Stimulated activated CD8-positive, alpha-beta memory T cell treated with anti-CD3 and anti-CD28 coated beads, Interleukin-2, amount 100 ng/mL, for 48 hours (primary cell): ENCODE data around the gene FSCN2.

ENCODE experiments used
- DNase-seq, 2 donors: peaks; one replicate each; pipeline ENCODE4 v3.0.0-alpha.2; 2020; ENCODE audit warnings: low read depth in 2 of 2

The FSCN2 gene

DNA sequence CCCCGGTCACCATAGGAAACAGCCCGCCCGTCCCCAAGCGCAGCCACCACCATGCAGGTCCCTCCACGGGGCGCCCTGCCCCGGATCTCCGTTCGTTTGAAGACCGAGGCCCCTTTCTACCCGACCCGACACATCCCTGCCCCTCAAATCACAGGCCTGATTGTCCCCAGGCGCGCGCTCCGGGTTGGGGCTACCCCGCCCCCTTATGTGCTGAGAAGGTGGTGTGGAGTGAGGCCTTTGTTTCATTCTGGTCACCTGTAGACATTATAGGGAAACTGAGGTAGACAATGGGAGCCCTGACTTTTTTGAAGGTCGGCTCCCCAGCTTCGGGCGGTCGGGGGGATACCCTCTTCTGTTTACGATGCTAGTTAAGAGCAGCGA is 14.8 kb upstream of the FSCN2 start:
- peak; percentile 59 to 65 for DNase-seq

GRCh38 chr17:81513753-81514488 is 14.3 kb upstream of the FSCN2 start:
- DNase-seq, result peak in 1 of 2 donors; percentile 60

DNA sequence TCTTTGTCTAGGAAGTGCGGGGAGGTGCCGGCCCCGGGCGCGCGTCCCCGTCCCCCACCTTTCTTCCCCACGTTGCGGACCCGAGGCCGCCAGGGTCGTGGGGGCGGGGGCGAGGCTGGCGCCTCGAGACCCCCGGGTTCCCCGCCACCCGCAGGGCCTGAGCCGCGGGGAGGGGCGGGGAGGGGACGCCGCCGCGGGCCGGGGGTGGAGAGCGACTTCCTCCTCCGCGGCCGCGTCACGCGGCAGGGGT is 13.8 kb upstream of the FSCN2 start:
- DNase-seq, result no peak

- DNase-seq, result peak; percentile 64 to 71
Observed at GRCh38 chr17:81514739-81515529, 13.2 kb upstream of the FSCN2 start.

- DNase-seq, result no peak
Observed at GRCh38 chr17:81515530-81516041, 12.6 kb upstream of the FSCN2 start.

DNA sequence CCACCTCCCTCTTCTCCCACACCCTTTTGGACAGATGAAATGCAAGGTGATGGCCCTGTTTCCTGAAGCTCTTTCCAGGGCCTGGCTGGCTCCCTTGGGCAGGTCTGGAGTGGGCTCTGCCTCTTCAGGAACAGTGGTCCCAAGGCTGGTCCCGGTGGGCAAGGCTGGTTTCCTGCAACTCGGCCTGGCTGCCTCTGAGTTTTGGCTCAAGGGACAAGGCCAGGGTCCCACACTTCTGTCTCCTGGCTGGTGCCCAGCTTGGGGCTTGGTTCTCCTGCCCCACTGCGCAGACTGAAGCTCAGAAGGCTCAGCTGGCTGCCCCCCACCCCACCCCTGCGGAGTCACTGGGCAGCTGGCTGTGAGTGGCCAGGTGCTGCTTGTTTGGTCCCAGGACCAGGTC is 11.7 kb upstream of the FSCN2 start:
- DNase-seq, result no peak

DNA sequence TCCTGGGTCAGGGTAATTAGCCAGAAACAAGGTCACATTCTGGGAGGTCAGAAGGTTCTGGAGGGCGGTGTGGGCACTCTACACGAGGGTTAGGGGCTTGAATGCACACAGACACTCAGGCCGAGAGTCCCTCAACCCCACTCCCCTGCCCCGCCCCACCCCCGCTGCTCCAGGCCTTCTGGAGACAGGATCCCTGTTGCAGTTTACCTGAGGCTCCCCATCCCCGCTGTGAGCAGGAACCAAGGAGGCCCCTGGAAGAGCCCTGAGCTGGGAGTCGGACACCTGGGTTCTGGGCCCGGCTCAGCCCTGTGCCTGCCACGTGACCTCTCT is 11.2 kb upstream of the FSCN2 start:
- DNase-seq, result no peak

GRCh38 chr17:81517339-81518112 is 10.7 kb upstream of the FSCN2 start:
- no peak for DNase-seq

DNA sequence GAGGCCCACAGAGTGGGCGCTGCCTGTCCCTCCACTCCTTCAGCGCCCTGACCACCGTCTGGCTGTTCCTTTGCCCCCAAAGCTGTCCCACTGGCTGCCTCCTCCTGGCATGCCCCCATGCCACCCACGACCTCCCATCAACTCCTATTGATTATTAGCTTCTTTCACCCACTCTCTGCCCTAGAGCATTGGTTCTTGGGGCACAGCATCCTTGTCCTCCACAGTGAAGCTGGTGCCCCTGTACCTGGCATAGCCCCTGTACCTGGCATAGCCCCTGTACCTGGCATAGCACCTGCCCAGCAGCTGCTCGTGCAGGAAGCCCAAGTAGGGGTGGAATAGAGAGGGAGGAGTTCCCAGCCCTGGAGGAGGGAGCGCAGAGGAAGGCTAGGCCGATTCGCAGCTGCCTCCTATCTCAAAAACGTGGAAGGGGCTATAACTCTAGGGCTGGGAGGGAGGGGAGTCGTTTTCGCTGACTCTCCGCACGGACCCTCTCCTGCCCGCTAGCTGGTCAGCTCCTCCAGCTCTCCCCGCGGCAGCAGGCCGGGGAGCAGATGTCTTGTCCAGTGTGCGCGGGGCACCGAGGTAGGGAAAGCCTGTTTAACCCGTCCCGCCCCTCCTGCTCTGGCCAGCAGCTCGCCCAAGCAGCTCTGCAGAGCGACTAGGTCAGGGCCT is 9.9 kb upstream of the FSCN2 start:
- no peak for DNase-seq

DNA sequence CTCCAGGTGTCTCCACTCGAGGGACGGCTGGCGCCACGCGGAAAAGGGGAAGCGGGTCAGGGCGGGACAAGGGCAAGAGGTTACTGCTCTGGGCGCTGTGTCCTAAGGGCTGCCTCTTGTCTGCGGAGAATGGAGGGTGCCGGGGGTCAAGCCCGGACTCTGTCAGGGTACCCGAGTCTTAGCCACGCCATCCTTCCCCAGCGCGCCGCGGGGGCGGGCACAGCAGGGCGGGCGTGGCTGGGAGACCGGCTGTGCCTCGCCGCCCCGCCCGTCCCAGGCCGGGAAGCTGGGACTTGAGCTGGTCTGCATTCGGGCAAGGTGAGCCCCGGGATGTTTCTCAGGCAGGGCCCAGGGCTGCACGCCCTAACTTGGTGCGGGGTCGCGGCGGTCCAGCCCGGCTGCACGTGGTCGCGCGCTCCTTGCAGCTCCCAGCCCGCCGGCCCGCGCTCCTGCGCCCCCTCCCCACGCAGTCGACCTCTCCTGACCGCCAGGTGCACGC is 9.3 kb upstream of the FSCN2 start:
- DNase-seq, result no peak

DNA sequence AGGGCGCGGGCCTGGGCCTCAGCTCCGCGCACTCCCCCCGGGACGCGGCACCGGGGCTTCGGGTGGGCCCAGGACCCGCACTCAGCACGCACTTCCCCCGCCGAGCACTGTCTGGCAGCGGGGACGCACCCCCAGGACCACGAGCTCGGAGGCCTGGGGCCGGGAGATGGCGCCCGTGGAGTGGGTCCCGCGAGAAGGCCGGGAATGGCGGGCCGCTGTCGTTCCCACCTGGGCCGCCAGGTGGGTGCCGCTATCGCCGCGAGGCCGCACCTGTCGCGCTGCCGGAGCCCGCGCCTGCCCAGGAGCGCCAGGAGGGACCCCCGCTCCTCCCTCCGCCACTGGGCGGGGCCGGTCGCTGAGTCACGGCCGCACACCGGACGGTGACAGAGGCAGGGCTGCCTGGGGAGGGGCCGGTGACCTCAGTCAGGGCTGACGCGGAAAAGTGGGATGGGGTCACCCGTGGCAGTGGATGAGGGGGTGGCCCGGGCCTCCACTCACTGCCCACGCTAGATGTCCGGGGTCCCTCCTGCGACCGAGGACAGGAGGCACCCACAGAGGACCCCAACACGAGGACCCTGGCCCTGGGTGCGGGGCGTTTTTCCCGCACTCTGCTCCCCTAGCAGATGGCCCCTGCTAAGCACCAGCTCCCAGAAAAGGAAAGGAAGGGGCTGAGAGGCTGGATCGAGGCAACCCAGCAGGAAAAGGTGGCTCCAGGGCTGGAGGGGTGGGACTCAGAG is 8.7 kb upstream of the FSCN2 start:
- DNase-seq, result peak; percentile 61

DNA sequence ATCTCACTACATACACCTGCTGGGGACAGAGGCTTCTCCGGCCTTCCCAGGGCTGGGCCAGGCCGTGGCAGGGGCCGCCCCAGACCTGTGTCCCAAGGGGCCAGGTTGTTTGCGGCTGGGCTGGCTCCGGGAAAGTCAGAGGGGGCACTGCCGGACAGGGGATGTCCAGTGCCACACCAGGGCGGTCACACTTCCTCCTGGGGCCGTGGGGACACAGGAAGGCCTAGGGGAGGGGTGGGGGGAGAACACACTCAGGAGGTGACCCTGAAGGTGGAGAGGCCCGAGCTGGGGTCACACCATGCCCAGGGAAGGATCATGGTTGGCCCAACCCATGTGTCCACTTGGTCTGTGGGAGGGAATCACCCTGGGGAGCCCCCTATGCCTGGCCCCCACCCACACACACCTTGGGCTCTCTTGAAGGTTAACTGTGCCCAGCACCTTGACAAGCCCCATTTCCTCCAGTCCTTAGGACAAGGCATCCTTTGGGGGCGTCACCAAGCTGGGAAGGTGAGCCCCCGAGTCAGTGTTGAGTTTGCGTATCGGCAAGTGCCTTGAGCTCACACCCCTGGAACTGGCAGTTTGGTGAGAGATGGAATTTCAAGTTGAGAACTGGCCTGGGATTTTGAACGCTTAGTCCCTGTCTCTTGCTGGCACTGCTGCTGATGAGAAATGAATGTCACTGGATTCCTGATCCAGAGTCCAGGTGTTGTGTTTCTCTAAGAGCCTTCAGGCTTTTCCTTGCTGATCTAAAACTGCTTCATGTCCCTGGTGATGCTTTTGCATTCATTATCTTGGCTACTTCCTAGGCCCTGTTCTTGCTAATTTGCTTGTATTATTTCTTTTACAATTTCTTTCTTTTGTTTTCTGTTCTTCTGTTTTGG is 7.9 kb upstream of the FSCN2 start:
- no peak for DNase-seq

DNA sequence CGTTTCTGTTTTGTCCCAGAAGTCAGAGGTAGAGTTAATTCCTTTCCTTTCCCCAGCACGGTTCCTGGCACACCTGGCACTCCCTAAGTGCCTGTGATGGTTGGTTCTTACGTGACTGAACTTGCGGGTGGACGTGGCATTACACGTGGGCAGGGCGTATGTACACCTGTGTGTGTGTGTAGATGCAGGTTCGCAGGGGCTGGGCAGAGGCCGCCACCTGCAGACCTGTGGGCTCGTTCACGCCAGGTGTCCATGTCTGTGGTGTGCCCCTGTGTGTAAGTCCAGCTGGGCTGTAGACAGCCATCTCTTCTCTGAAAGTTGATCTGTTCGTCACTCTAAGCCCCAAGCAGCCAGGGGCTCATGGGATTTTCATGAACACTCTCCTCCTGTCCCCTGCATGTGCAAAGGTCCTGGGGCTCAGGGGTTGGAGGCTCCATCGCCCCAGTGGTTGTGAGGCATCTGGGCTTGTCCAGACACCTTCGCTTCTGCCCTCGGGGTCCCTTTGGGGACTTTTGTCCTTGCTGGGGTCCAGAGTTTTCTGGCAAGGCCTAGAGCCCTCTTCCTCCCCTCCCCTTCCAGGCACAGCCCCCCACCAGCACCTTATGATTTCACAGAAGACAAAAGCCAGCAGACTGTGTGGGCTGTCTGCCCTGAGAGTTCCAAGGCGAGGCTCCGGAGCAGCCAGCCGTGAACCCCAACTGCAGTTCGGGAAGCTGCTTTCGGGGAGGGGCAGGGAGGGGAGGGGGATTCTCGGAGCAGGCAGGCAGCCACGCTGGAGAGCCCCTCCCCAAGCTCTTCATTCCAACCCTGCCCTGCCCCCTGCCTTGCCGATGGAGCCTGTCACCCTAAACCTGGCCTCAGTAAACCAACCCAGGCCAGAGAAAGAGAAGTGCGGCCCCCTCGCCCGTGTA is 5.4 kb upstream of the FSCN2 start:
- DNase-seq, result no peak

GRCh38 chr17:81523402-81524038 is 4.7 kb upstream of the FSCN2 start:
- DNase-seq, result no peak

GRCh38 chr17:81524039-81524864 is 3.9 kb upstream of the FSCN2 start:
- no peak for DNase-seq

- no peak for DNase-seq
Observed at GRCh38 chr17:81524865-81525159, 3.4 kb upstream of the FSCN2 start.

GRCh38 chr17:81526662-81527571 is 1.3 kb upstream of the FSCN2 start:
- no peak for DNase-seq
